Calu3 (cell line): ENCODE data around the gene YWHAH. TPM values are rescaled to one million over a fixed set of nuclear protein-coding genes. Genes with fewer than 3 reads are reported as not detected.

Source experiments
- BruUV-seq: library from RNA; stranded (reverse); fragments of 400-500 nt; replicated peaks from 2 replicates; lab custom pipeline; 2021; lab: Mats Ljungman, UMichigan
- CTCF ChIA-PET: fragments of 300-600 bp; sonication (Branson Sonifier 250); formaldehyde crosslinking; loops from one replicate; lab custom pipeline; 2022; ENCODE audit warnings: antibody characterized with exemption; lab: Charles Lee
- DNase-seq: peaks from one replicate; pipeline ENCODE4 v3.0.0; 2022
- H3K27ac Mint-ChIP-seq: one replicate; pipeline ENCODE4 v1.8.0; 2022; ENCODE audit warnings: mixed read lengths; ENCODE audit not compliant: unreplicated experiment
- H3K27me3 Mint-ChIP-seq: one replicate; pipeline ENCODE4 v1.8.0; 2022; ENCODE audit warnings: mixed read lengths; ENCODE audit not compliant: unreplicated experiment
- H3K36me3 Mint-ChIP-seq: one replicate; pipeline ENCODE4 v1.8.0; 2022; ENCODE audit warnings: mild to moderate bottlenecking, moderate library complexity, mixed read lengths; ENCODE audit not compliant: insufficient read depth, unreplicated experiment
- H3K4me1 Mint-ChIP-seq: one replicate; pipeline ENCODE4 v1.8.0; 2022; ENCODE audit warnings: mild to moderate bottlenecking, low read depth, mixed read lengths; ENCODE audit not compliant: unreplicated experiment
- H3K4me3 Mint-ChIP-seq: one replicate; pipeline ENCODE4 v1.8.0; 2022; ENCODE audit warnings: mild to moderate bottlenecking, low read depth, moderate library complexity, mixed read lengths; ENCODE audit not compliant: unreplicated experiment
- H3K9me3 Mint-ChIP-seq: one replicate; pipeline ENCODE4 v1.8.0; 2022; ENCODE audit warnings: low read depth, mixed read lengths; ENCODE audit not compliant: unreplicated experiment
- intact Hi-C: fragments of 100-400 bp; cut with micrococcal nuclease; formaldehyde crosslinking; loops from one replicate; pipeline ENCODE4 v1.10.0; 2022; ENCODE audit not compliant: unreplicated experiment
- total RNA-seq: library from RNA; stranded (reverse); gene quantifications from 2 replicates; pipeline ENCODE4 v1.2.3, GENCODE V29; 2022
- TF ChIP-seq, protein P1 (sequence below): fragments of 200-600 bp; IDR thresholded peaks from one replicate; pipeline ENCODE4 v1.8.0; 2022; ENCODE audit warnings: antibody characterized with exemption; ENCODE audit not compliant: unreplicated experiment

Gene YWHAH
- total RNA-seq, 1 experiment from 2014 or later, result 197 TPM

DNA sequence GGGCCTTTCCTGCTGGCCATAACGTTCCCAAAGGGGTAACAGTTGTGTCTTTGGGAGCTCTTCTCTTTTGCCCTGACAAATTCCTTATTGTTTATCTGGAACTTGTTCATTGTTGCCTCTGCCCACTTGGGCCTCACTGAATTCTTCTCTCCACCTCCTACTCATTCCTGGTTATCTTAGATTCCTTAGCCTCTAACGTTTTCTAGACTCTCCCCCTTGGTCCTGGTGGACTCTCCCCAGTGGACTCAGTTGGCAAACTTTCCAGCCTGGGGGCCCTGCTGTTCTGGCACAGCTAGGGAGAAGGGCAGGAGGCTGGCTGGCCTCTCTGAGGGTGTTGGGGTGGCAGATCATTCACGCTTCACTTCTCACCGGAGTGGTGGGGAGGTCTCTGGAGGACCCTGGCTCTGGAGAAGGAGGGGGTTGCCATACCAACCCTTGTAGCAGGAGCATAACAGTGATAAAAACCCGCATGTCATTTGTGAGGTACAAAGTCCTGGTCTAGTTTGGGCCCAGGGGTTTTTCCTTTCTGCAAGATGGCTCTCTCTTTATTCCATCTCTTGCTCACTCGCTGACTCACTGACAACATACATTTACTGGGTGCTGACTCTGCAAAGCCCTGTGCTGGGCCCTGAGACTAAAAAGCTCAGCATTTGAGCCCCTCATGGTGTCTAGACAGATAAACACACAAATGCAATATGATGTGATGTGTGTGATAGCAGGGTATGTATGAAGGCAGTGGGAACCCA is 39.7 kb downstream of the YWHAH start:
- no peak for DNase-seq
- Mint-ChIP-seq H3K27ac (no peak overlapping the region), H3K27me3 (no peaks in the 10 kb centered on the region), H3K9me3 (no peaks in the 10 kb centered on the region), H3K4me3 (no peak overlapping the region), H3K4me1 (no peaks in the 10 kb centered on the region), H3K36me3 (no peaks in the 10 kb centered on the region)
- BruUV-seq, result no TSS peak
- CTCF ChIA-PET, result interaction anchor here (0.7 to 1.3 kb wide), 3 partner anchors 11 to 14 kb away, joined by 3 read pairs; no protein-coding TSS in a partner anchor
- TF ChIP-seq, protein P1, sequence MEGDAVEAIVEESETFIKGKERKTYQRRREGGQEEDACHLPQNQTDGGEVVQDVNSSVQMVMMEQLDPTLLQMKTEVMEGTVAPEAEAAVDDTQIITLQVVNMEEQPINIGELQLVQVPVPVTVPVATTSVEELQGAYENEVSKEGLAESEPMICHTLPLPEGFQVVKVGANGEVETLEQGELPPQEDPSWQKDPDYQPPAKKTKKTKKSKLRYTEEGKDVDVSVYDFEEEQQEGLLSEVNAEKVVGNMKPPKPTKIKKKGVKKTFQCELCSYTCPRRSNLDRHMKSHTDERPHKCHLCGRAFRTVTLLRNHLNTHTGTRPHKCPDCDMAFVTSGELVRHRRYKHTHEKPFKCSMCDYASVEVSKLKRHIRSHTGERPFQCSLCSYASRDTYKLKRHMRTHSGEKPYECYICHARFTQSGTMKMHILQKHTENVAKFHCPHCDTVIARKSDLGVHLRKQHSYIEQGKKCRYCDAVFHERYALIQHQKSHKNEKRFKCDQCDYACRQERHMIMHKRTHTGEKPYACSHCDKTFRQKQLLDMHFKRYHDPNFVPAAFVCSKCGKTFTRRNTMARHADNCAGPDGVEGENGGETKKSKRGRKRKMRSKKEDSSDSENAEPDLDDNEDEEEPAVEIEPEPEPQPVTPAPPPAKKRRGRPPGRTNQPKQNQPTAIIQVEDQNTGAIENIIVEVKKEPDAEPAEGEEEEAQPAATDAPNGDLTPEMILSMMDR, result no peak
- intact Hi-C loops, result no loop called here

DNA sequence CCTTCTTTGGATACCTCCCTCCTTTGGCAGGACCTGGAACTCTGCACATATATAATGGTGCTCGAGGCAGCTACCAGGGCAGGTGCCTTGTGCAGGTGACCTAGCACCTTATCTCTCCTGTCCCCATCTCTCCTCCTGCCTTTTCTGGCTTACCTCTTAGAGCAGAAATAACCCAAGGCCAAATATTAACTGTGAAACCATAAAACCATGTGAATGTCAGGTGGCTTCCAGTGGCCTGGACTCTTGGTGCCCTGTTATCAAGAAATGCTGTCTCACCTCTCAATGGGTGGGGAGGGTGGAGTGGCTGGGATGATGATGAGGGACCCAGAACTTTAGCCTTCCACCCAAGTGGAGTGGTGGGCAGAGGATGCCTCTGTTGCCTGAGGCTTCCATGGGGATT is 42.9 kb downstream of the YWHAH start:
- TF ChIP-seq, protein P1, result no peak
- H3K36me3 Mint-ChIP-seq, result no peaks in the 10 kb centered on the region
- no peak overlapping the region for H3K4me3 Mint-ChIP-seq
- no TSS peak for BruUV-seq
- no peak for DNase-seq
- CTCF ChIA-PET, result no interaction called here
- peaks cover 12% of the 10 kb centered on the region for H3K4me1 Mint-ChIP-seq
- H3K27ac Mint-ChIP-seq, result no peak overlapping the region
- intact Hi-C loops, result no loop called here
- H3K27me3 Mint-ChIP-seq, result peaks cover 21% of the 10 kb centered on the region
- H3K9me3 Mint-ChIP-seq, result no peaks in the 10 kb centered on the region

DNA sequence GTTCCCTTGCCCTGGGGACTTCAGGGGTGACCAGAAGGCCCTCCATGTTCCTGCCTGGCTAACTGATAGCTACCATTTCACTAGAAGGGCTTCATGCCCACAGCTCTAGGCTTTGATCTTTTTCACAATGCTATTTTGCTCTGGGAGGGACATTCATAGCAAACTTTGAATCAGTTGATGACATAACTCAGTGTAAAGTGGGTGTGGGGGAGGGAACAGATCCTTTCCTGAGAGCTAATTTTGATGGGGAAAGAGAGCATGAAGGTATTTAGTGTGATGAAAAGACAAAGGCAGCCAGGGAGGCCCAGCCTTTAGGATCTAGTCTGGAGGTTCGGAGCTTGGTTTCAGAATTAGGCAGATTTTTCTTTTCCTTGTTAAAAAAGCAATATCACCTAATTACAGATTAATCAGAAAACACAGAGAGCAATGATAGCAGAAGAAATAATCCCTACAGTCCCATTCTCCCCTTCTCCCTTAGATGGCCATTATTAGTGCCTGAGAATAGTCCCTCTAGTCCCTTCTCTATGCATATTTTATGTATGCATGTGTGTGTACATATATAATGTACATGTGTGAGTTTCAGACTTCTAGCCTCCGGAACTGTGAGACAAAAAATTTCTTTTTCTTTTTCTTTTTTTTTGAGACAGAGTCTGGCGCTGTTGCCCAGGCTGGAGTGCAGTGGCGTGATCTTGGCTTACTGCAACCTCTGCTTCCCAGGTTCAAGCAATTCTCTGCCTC is 46.9 kb downstream of the YWHAH start:
- Mint-ChIP-seq H3K27ac (no peak overlapping the region), H3K27me3 (peaks cover 28% of the 10 kb centered on the region), H3K36me3 (no peaks in the 10 kb centered on the region), H3K9me3 (no peaks in the 10 kb centered on the region), H3K4me1 (peaks cover 12% of the 10 kb centered on the region), H3K4me3 (no peak overlapping the region)
- CTCF ChIA-PET, result interaction anchor here (0.9 to 1.4 kb wide), 3 partner anchors 14 to 21 kb away, joined by 3 to 5 read pairs (median 4); no protein-coding TSS in a partner anchor
- DNase-seq, result no peak
- intact Hi-C loops, result no loop called here
- BruUV-seq, result no TSS peak
- TF ChIP-seq, protein P1, result no peak

DNA sequence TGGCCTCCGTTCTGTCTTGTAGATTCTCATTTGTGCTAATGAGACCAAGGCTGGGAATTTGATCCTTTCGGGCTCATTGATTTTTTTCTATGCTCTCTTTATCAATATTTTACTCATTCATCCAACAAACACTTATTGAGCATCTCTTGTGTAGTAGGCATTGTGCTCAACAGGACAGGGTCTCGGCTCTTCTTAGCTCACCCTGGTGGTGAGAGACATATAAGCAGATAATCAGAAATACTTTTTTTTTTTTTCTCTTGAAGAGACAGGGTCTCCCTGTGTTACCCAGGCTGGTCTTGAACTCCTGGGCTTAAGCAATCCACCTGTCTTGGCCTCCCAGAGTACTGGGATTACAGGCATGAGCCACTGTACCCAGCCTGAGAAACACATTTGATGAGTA is 50.7 kb downstream of the YWHAH start:
- intact Hi-C loops, result no loop called here
- H3K27ac Mint-ChIP-seq, result no peak overlapping the region
- no TSS peak for BruUV-seq
- no peak overlapping the region for H3K4me3 Mint-ChIP-seq
- peaks cover 11% of the 10 kb centered on the region for H3K4me1 Mint-ChIP-seq
- CTCF ChIA-PET, result interaction anchor here (0.6 to 1.2 kb wide), 4 partner anchors 11 to 242 kb away, joined by 3 to 8 read pairs (median 3); partner anchors contain the start of gene SLC5A1
- peaks cover 29% of the 10 kb centered on the region for H3K27me3 Mint-ChIP-seq
- no peaks in the 10 kb centered on the region for H3K9me3 Mint-ChIP-seq
- DNase-seq, result no peak
- H3K36me3 Mint-ChIP-seq, result no peaks in the 10 kb centered on the region
- TF ChIP-seq, protein P1, result peak; percentile 35
